A549 (cell line): ENCODE measurements around the gene MALAT1. TPM values are rescaled to one million over a fixed set of nuclear protein-coding genes. Genes with fewer than 3 reads are reported as not detected.
A peak's percentile ranks its signal among the peaks of the same experiment; 100 is the strongest.

Source experiments
- ATAC-seq, 2 experiments: fragments of 200-7000 bp in 1 of 2; fragments of >200 bp in 1 of 2; cut with Nextera tagmentation in 1 of 2; cut with Tn5 transposase in 1 of 2; 3 replicates each; pipeline versions ENCODE4 v1.8.0 to v1.9.1; 2018 to 2020; ENCODE audit warnings: mild to moderate bottlenecking in 1 of 2, moderate library complexity in 1 of 2
- CTCF ChIA-PET: fragments of 300-600 bp; sonication (Branson Sonifier 250); formaldehyde crosslinking; extraction: SDS; loops from one replicate; lab custom pipeline; 2021; ENCODE audit warnings: antibody characterized with exemption, inconsistent platforms; lab: Yijun Ruan, JAX
- POLR2A ChIA-PET: fragments of 350-600 bp; formaldehyde crosslinking; extraction: SDS; loops from one replicate; lab custom pipeline; 2021; ENCODE audit warnings: antibody characterized with exemption, inconsistent platforms; lab: Yijun Ruan, JAX
- DNase-seq, 2 experiments: peaks; one replicate each; pipeline versions ENCODE4 v3.0.0 to v3.0.0-alpha.2; 2011 to 2016; ENCODE audit warnings: low read depth in 1 of 2, low spot score in 1 of 2
- FAIRE-seq: peaks from 2 replicates; lab custom pipeline; 2011; peaks lifted over from hg19 to GRCh38; lab: Jason Lieb, UNC
- H3K27ac ChIP-seq, 2 experiments: fragments of >200 bp; sonication (Bioruptor Twin); formaldehyde crosslinking; 3 replicates each; pipeline ENCODE4 v1.5.1; 2016 to 2017
- H3K4me1 ChIP-seq: fragments of >200 bp; sonication (Bioruptor Twin); formaldehyde crosslinking; 3 replicates; pipeline ENCODE4 v1.6.1; 2016
- H3K4me2 ChIP-seq: fragments of >200 bp; sonication (Bioruptor Twin); formaldehyde crosslinking; 3 replicates; pipeline ENCODE4 v1.6.1; 2016
- H3K4me3 ChIP-seq: fragments of >200 bp; sonication (Bioruptor Twin); formaldehyde crosslinking; 3 replicates; pipeline ENCODE4 v1.5.1; 2016
- H3K9me3 ChIP-seq: fragments of >200 bp; sonication (Bioruptor Twin); formaldehyde crosslinking; 3 replicates; pipeline ENCODE4 v1.6.1; 2016
- BHLHE40 ChIP-seq: IDR thresholded peaks from 2 replicates; pipeline ENCODE4 v1.6.1; 2012; ENCODE audit warnings: low read depth, low read length, inconsistent platforms
- CBX8 ChIP-seq: fragments of 200-600 bp; sonication (generic); IDR thresholded peaks from 2 replicates; pipeline ENCODE4 v1.6.1; 2016
- E2F6 ChIP-seq: IDR thresholded peaks from 2 replicates; pipeline ENCODE4 v1.6.1; 2012; ENCODE audit warnings: low read depth, borderline replicate concordance
- EHMT2 ChIP-seq: fragments of 200-600 bp; sonication (generic); IDR thresholded peaks from 2 replicates; pipeline ENCODE4 v1.6.1; 2016; ENCODE audit warnings: antibody characterized with exemption, low read depth, mild to moderate bottlenecking, moderate library complexity
- ELK1 ChIP-seq: fragments of 150-350 bp; IDR thresholded peaks from 2 replicates; pipeline ENCODE4 v1.6.1; 2014; ENCODE audit warnings: low read depth, mild to moderate bottlenecking, low read length
- EP300 ChIP-seq, 2 experiments: fragments of >200 bp; sonication (Bioruptor Twin); formaldehyde crosslinking; IDR thresholded peaks; 2 replicates in 1 of 2; 3 replicates in 1 of 2; pipeline ENCODE4 v1.6.1; 2016 to 2017
- FOSB ChIP-seq: fragments of 250-450 bp; sonication (Bioruptor Pico); IDR thresholded peaks from 2 replicates; pipeline ENCODE4 v1.5.0; 2020; ENCODE audit warnings: mild to moderate bottlenecking, moderate library complexity
- FOXS1 ChIP-seq: fragments of 250-450 bp; sonication (Bioruptor Pico); IDR thresholded peaks from 2 replicates; pipeline ENCODE4 v1.5.0; 2020; ENCODE audit warnings: mild to moderate bottlenecking, moderate library complexity
- HOXA7 ChIP-seq: fragments of 250-450 bp; sonication (Bioruptor Pico); IDR thresholded peaks from 2 replicates; pipeline ENCODE4 v1.5.0; 2020; ENCODE audit warnings: mild to moderate bottlenecking, moderate library complexity
- HOXB13 ChIP-seq: fragments of 250-450 bp; sonication (Bioruptor Pico); IDR thresholded peaks from 2 replicates; pipeline ENCODE4 v1.5.0; 2020; ENCODE audit warnings: low read depth, mild to moderate bottlenecking, moderate library complexity
- HOXB5 ChIP-seq: fragments of 250-450 bp; sonication (Bioruptor Pico); IDR thresholded peaks from 2 replicates; pipeline ENCODE4 v1.5.0; 2020; ENCODE audit warnings: mild to moderate bottlenecking, moderate library complexity
- JUN ChIP-seq, 2 experiments: fragments of >200 bp; sonication (Bioruptor Twin); formaldehyde crosslinking; IDR thresholded peaks; 2 replicates in 1 of 2; 3 replicates in 1 of 2; pipeline ENCODE4 v1.6.1; 2016 to 2017
- MAFK ChIP-seq: fragments of 450-650 bp; IDR thresholded peaks from 2 replicates; pipeline ENCODE4 v1.6.1; 2014; ENCODE audit not compliant: partially characterized antibody
- NR3C1 ChIP-seq: fragments of >200 bp; sonication (Bioruptor Twin); formaldehyde crosslinking; IDR thresholded peaks from 3 replicates; pipeline ENCODE4 v1.6.1; 2017
- PHF8 ChIP-seq: fragments of 200-600 bp; sonication (generic); IDR thresholded peaks from 2 replicates; pipeline ENCODE4 v1.6.1; 2016; ENCODE audit warnings: low read depth, mild to moderate bottlenecking, antibody characterized with exemption, moderate library complexity, borderline replicate concordance
- POLR2AphosphoS2 ChIP-seq: conservative IDR thresholded peaks from 2 replicates; pipeline ENCODE4 v1.6.1; 2012; ENCODE audit warnings: low read length, improper control_type of control experiment, inconsistent platforms
- RFX5 ChIP-seq: fragments of 450-650 bp; IDR thresholded peaks from 2 replicates; pipeline ENCODE4 v1.7.1; 2014; ENCODE audit warnings: antibody characterized with exemption, mild to moderate bottlenecking, moderate library complexity
- RNF2 ChIP-seq: fragments of 200-600 bp; sonication (generic); IDR thresholded peaks from 2 replicates; pipeline ENCODE4 v1.6.1; 2016; ENCODE audit warnings: low read depth, mild to moderate bottlenecking, antibody characterized with exemption, moderate library complexity, borderline replicate concordance
- USF2 ChIP-seq: fragments of 450-650 bp; IDR thresholded peaks from 2 replicates; pipeline ENCODE4 v1.6.1; 2014; ENCODE audit warnings: antibody characterized with exemption
- ZSCAN20 ChIP-seq: fragments of 250-450 bp; sonication (Bioruptor Pico); IDR thresholded peaks from 2 replicates; pipeline ENCODE4 v1.8.0; 2022; ENCODE audit warnings: mild to moderate bottlenecking, moderate library complexity
- WGBS: methylation state at CpG from one replicate; pipeline ENCODE4 v1.1.6; 2017; ENCODE audit errors: missing lambda C conversion rate; 5-methylcytosine and 5-hydroxymethylcytosine counted together
- polyA plus RNA-seq, 4 experiments: library from polyadenylated mRNA; depleted of rRNA in 3 of 4; stranded (reverse); fragments of >200 nt; fragmentation: RNase III in 1 of 4; extraction: RNeasy Plus Mini Kit Qiagen cat#74134 plus additional on column Dnase treatment in 1 of 4; gene quantifications; 2 replicates in 3 of 4; 3 replicates in 1 of 4; pipeline ENCODE4 v1.2.3, GENCODE V29; 2011 to 2017

The MALAT1 gene
- polyA plus RNA-seq, 2 of the 4 experiments (the other 2 are of a cell fraction): 188 to 1,041 TPM

GRCh38 chr11:65553301-65554001 lies 54.6 kb downstream of the MALAT1 start:
- no peak for ATAC-seq

GRCh38 chr11:65554057-65554818 lies 55.4 kb downstream of the MALAT1 start:
- peak overlapping the region; percentile 98; the same call in 2 of the 3 replicates for H3K4me2 ChIP-seq
- FAIRE-seq (no peak), DNase-seq (no peak), ATAC-seq (no peak)
- TF ChIP-seq EHMT2 (no peak), POLR2AphosphoS2 (no peak), HOXB13 (no peak), JUN (IDR thresholded peaks at IDR 0.05) (no peak), ELK1 (no peak), E2F6 (no peak), CBX8 (no peak), FOSB (no peak), HOXB5 (CRISPR knock-in tag) (no peak), RNF2 (no peak), MAFK (no peak), EP300 (IDR thresholded peaks at IDR 0.05) (no peak), ZSCAN20 (no peak), RFX5 (no peak), HOXA7 (CRISPR knock-in tag) (no peak), BHLHE40 (no peak), FOXS1 (CRISPR knock-in tag) (no peak), NR3C1 (no peak), USF2 (no peak), PHF8 (no peak)
- peak overlapping the region; percentile 94 to 99; a peak in 5 of 6 replicates for H3K27ac ChIP-seq
- 88% methylated on average over 14 of the region's 27 CpGs for WGBS
- ChIA-PET POLR2A (interaction anchor here (0.5 to 1.0 kb wide), 3 partner anchors 16 to 199 kb away, joined by 3 read pairs; partner anchors contain the start of gene ZNRD2), CTCF (interaction anchor here (1.4 to 8.0 kb wide), 5 partner anchors 12 to 43 kb away, joined by 4 to 148 read pairs (median 9); partner anchors contain the start of genes FAM89B, SCYL1 and ZNRD2)
- H3K9me3 ChIP-seq: no peaks in the 10 kb centered on the region
- peaks cover 61% of the 10 kb centered on the region for H3K4me1 ChIP-seq
- H3K4me3 ChIP-seq: no peak overlapping the region

More at GRCh38 chr11:65553301-65554001, 54.6 kb downstream of the MALAT1 start:
- no peak for TF ChIP-seq RNF2
- no peak for TF ChIP-seq PHF8
- ChIA-PET CTCF (interaction anchor here (1.1 to 8.0 kb wide), 6 partner anchors 8 to 201 kb away, joined by 3 to 148 read pairs (median 28); partner anchors contain the start of genes EHBP1L1, FAM89B and ZNRD2), POLR2A (interaction anchor here (0.5 kb wide), 1 partner anchor 45 kb away, joined by 3 read pairs; no protein-coding TSS in a partner anchor)
- no peak overlapping the region for H3K4me2 ChIP-seq
- 66% methylated on average over 17 of the region's 37 CpGs for WGBS
- H3K4me3 ChIP-seq: no peak overlapping the region
- H3K9me3 ChIP-seq: no peaks in the 10 kb centered on the region
- DNase-seq (no peak), FAIRE-seq (no peak)
- peaks cover 54% of the 10 kb centered on the region for H3K4me1 ChIP-seq
- peak overlapping the region in 1 of 2 experiments; percentile 99; a peak in 3 of 6 replicates for H3K27ac ChIP-seq
